ENCODE results near the gene SLITRK2.

The SLITRK2 gene

GRCh38 chrX:145861818-145862217 is 44.2 kb downstream of the SLITRK2 start:
- DNase-seq (ENCODE audit: low spot score): no peak

GRCh38 chrX:145865082-145865481 is 47.5 kb downstream of the SLITRK2 start:
- no peak for DNase-seq (ENCODE audit: low spot score)

Data from activated CD4-positive, alpha-beta T cell treated with anti-CD3 and anti-CD28 coated beads, Interleukin-2, Interleukin-4, amounts not matched to agents 100 ng/mL and 50 ng/mL, durations not matched to agents 16 hours and 8 hours (primary cell).